Activated CD4-positive, alpha-beta T cell treated with anti-CD3 and anti-CD28 coated beads, Interleukin-2, amount 50 U/mL, for 24 hours (primary cell): ENCODE results near the gene YIPF1.
"Not testable (repeated sequence)": the region's sequence is repeated elsewhere in the genome, so short reads cannot be mapped to it uniquely, and the experiment has no call there.

ENCODE experiments used
- DNase-seq, 2 donors: peaks; one replicate each; pipeline ENCODE4 v3.0.0-alpha.2; 2020; ENCODE audit warnings: low read depth in 1 of 2, low spot score in 1 of 2

Gene YIPF1

GRCh38 chr1:53895421-53895820, 5.8 kb upstream of the YIPF1 start:
- no peak for DNase-seq

GRCh38 chr1:53894644-53895043, 5.0 kb upstream of the YIPF1 start:
- no peak for DNase-seq

- DNase-seq = no peak
These were observed 4.5 kb upstream of the YIPF1 start, which contains the start of gene DIO1 for GRCh38 chr1:53893999-53894636. Gene DIO1 (plus strand): TSS chr1:53894187. CDS start chr1:53894211, 24 bp downstream.

- DNase-seq = no peak
These were observed 3.3 kb upstream of the YIPF1 start for GRCh38 chr1:53892911-53893310.

- no peak for DNase-seq
These were observed 2.1 kb upstream of the YIPF1 start for GRCh38 chr1:53891678-53892077.

GRCh38 chr1:53891018-53891417, 1.4 kb upstream of the YIPF1 start:
- no peak for DNase-seq

- peak in 1 of 2 donors; percentile 3 for DNase-seq
These were observed 935 bp upstream of the YIPF1 start for GRCh38 chr1:53890522-53890941.

- DNase-seq = no peak
These were observed 916 bp downstream of the YIPF1 start for GRCh38 chr1:53888681-53889080.

- DNase-seq = not testable (repeated sequence)
These were observed 6.0 kb downstream of the YIPF1 start for GRCh38 chr1:53883600-53883999.

GRCh38 chr1:53881853-53882252, 7.7 kb downstream of the YIPF1 start:
- not testable (repeated sequence) for DNase-seq

- DNase-seq = no peak
These were observed 11.0 kb downstream of the YIPF1 start for GRCh38 chr1:53878492-53879105.

- not testable (repeated sequence) for DNase-seq
These were observed 14.4 kb downstream of the YIPF1 start for GRCh38 chr1:53875150-53875549.

GRCh38 chr1:53871773-53872484, 17.7 kb downstream of the YIPF1 start:
- no peak for DNase-seq

- DNase-seq = no peak
These were observed 18.4 kb downstream of the YIPF1 start for GRCh38 chr1:53871221-53871620.

- DNase-seq = no peak
These were observed 20.0 kb downstream of the YIPF1 start for GRCh38 chr1:53869454-53870117.

GRCh38 chr1:53868565-53868964, 21.0 kb downstream of the YIPF1 start:
- DNase-seq = no peak

- DNase-seq = no peak
These were observed 27.1 kb downstream of the YIPF1 start for GRCh38 chr1:53862507-53862906.

- peak in 1 of 2 donors; percentile 46 for DNase-seq
These were observed 28.6 kb downstream of the YIPF1 start for GRCh38 chr1:53860967-53861411.

- DNase-seq = no peak
These were observed 37.9 kb downstream of the YIPF1 start for GRCh38 chr1:53851571-53852285.

- DNase-seq = no peak
These were observed 39.4 kb downstream of the YIPF1 start for GRCh38 chr1:53850082-53850673.

GRCh38 chr1:53847980-53848379, 41.6 kb downstream of the YIPF1 start:
- no peak for DNase-seq
